Measurements from ENCODE around the gene ACVR1B.

The ACVR1B gene

GRCh38 chr12:51980809-51981127, 29.3 kb downstream of the ACVR1B start:
- no peaks in the 10 kb centered on the region for H3K36me3 ChIP-seq (ENCODE audit: control insufficient read depth, insufficient read depth, low read length)

GRCh38 chr12:51984657-51985056, 33.2 kb downstream of the ACVR1B start:
- Histone ChIP-seq H3K36me3 (ENCODE audit: control insufficient read depth, insufficient read depth, low read length) (no peaks in the 10 kb centered on the region), H3K4me3 (replicated peaks; ENCODE audit: low read depth, low read length) (no peak overlapping the region), H3K27me3 (replicated peaks; ENCODE audit: control insufficient read depth, insufficient read depth, low read length) (no peaks in the 10 kb centered on the region; the same call in 1 of the 2 replicates)
- DNase-seq (ENCODE audit: extremely low read depth, insufficient read length) = no peak
- no peak for TF ChIP-seq CTCF (IDR thresholded peaks at IDR 0.05; ENCODE audit: insufficient read depth, low read length, poor library complexity, severe bottlenecking)

More at GRCh38 chr12:51980809-51981127, 29.3 kb downstream of the ACVR1B start:
- no peak for TF ChIP-seq CTCF (IDR thresholded peaks at IDR 0.05; ENCODE audit: insufficient read depth, low read length, poor library complexity, severe bottlenecking)
- DNase-seq (ENCODE audit: extremely low read depth, insufficient read length) = no peak
- no peaks in the 10 kb centered on the region; the same call in 1 of the 2 replicates for H3K27me3 ChIP-seq (replicated peaks; ENCODE audit: control insufficient read depth, insufficient read depth, low read length)
- no peak overlapping the region for H3K4me3 ChIP-seq (replicated peaks; ENCODE audit: low read depth, low read length)

GRCh38 chr12:51985154-51985835, 33.8 kb downstream of the ACVR1B start:
- Histone ChIP-seq H3K4me3 (replicated peaks; ENCODE audit: low read depth, low read length) (no peak overlapping the region), H3K27me3 (replicated peaks; ENCODE audit: control insufficient read depth, insufficient read depth, low read length) (no peaks in the 10 kb centered on the region; the same call in 1 of the 2 replicates), H3K36me3 (ENCODE audit: control insufficient read depth, insufficient read depth, low read length) (no peaks in the 10 kb centered on the region)
- no peak for TF ChIP-seq CTCF (IDR thresholded peaks at IDR 0.05; ENCODE audit: insufficient read depth, low read length, poor library complexity, severe bottlenecking)
- no peak for DNase-seq (ENCODE audit: extremely low read depth, insufficient read length)

- Histone ChIP-seq H3K27me3 (replicated peaks; ENCODE audit: control insufficient read depth, insufficient read depth, low read length) (no peaks in the 10 kb centered on the region; the same call in 1 of the 2 replicates), H3K4me3 (replicated peaks; ENCODE audit: low read depth, low read length) (no peak overlapping the region), H3K36me3 (ENCODE audit: control insufficient read depth, insufficient read depth, low read length) (no peaks in the 10 kb centered on the region)
- TF ChIP-seq CTCF (IDR thresholded peaks at IDR 0.05; ENCODE audit: insufficient read depth, low read length, poor library complexity, severe bottlenecking) = no peak
- DNase-seq (ENCODE audit: extremely low read depth, insufficient read length) = no peak
These were observed 35.3 kb downstream of the ACVR1B start for GRCh38 chr12:51986834-51987233.

- Histone ChIP-seq H3K36me3 (ENCODE audit: control insufficient read depth, insufficient read depth, low read length) (no peaks in the 10 kb centered on the region), H3K4me3 (replicated peaks; ENCODE audit: low read depth, low read length) (no peak overlapping the region), H3K27me3 (replicated peaks; ENCODE audit: control insufficient read depth, insufficient read depth, low read length) (no peaks in the 10 kb centered on the region)
- DNase-seq (ENCODE audit: extremely low read depth, insufficient read length) = no peak
- TF ChIP-seq CTCF (IDR thresholded peaks at IDR 0.05; ENCODE audit: insufficient read depth, low read length, poor library complexity, severe bottlenecking) = no peak
These were observed 40.7 kb downstream of the ACVR1B start for GRCh38 chr12:51992246-51992645.

GRCh38 chr12:51994539-51994820, 43.0 kb downstream of the ACVR1B start:
- no peaks in the 10 kb centered on the region; the same call in 1 of the 2 replicates for H3K27me3 ChIP-seq (replicated peaks; ENCODE audit: control insufficient read depth, insufficient read depth, low read length)
- no peak for DNase-seq (ENCODE audit: extremely low read depth, insufficient read length)
- no peak for TF ChIP-seq CTCF (IDR thresholded peaks at IDR 0.05; ENCODE audit: insufficient read depth, low read length, poor library complexity, severe bottlenecking)
- no peaks in the 10 kb centered on the region for H3K36me3 ChIP-seq (ENCODE audit: control insufficient read depth, insufficient read depth, low read length)
- no peak overlapping the region for H3K4me3 ChIP-seq (replicated peaks; ENCODE audit: low read depth, low read length)

Data from GM06990 (cell line).